Epidermal melanocyte (primary cell): ENCODE measurements around the gene NPDC1.
A peak's percentile ranks its signal among the peaks of the same experiment; 100 is the strongest.

Experiments used
- DNase-seq: peaks from one replicate; pipeline ENCODE4 v3.0.0; 2011; ENCODE audit warnings: low spot score; ENCODE audit not compliant: insufficient read length

The NPDC1 gene, protein sequence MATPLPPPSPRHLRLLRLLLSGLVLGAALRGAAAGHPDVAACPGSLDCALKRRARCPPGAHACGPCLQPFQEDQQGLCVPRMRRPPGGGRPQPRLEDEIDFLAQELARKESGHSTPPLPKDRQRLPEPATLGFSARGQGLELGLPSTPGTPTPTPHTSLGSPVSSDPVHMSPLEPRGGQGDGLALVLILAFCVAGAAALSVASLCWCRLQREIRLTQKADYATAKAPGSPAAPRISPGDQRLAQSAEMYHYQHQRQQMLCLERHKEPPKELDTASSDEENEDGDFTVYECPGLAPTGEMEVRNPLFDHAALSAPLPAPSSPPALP

GRCh38 chr9:137046088-137046787 is at the start of gene NPDC1:
Gene NPDC1 (minus strand): TSS chr9:137046177. CDS start chr9:137045989, 188 bp downstream.
- DNase-seq = peak; percentile 97

- DNase-seq = no peak
These were observed 43.4 kb upstream of the NPDC1 start for GRCh38 chr9:137089232-137089947.

DNA sequence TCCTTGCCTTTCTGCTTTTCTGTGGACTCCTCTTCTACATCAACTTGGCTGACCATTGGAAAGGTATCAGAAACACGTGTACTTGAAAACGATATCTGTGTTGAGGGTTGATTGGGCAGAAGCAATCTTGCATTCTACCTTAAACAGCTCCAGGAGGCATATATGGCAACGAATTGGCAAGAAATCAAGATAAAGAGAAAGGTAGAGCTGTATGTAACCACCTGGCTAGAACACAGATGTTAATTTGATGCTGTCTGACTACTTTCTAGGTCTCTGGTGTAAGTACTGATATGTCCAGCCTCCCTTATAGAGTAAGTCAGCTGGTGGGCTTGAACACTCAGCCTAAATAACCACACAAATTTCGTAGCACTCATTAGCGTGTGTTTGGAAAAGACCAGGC is 42.1 kb upstream of the NPDC1 start:
- DNase-seq = no peak

DNA sequence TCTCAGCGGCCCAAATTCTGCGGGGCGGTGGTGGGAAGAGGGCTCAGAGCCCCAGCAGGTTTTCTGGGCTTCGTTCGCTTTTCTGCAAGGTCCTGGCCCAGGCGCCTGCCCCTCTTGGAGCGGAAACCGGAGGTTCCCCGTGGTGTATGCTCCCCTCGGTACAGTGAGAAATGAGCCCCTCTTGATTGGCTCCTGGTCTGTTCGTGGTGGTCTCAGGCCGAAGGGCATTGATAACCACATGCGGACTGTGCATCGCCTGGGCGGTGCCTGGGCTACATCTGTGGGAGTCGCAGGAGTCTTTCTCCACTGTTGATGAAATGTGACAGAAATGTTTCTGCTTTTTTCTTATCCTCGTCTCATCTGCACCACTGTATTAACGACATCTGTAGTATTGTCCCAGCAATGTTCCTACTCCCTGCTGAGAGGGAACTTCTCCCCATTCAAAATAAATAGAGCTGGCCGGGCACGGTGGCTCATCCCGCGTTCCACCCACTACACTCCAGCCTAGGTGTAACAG is 41.5 kb upstream of the NPDC1 start:
- no peak for DNase-seq

- peak; percentile 93 for DNase-seq
These were observed 40.8 kb upstream of the NPDC1 start, which contains the start of gene MAN1B1 for GRCh38 chr9:137086531-137087408. Gene MAN1B1 (plus strand): TSS chr9:137086985. CDS start chr9:137087000, 15 bp downstream.

DNA sequence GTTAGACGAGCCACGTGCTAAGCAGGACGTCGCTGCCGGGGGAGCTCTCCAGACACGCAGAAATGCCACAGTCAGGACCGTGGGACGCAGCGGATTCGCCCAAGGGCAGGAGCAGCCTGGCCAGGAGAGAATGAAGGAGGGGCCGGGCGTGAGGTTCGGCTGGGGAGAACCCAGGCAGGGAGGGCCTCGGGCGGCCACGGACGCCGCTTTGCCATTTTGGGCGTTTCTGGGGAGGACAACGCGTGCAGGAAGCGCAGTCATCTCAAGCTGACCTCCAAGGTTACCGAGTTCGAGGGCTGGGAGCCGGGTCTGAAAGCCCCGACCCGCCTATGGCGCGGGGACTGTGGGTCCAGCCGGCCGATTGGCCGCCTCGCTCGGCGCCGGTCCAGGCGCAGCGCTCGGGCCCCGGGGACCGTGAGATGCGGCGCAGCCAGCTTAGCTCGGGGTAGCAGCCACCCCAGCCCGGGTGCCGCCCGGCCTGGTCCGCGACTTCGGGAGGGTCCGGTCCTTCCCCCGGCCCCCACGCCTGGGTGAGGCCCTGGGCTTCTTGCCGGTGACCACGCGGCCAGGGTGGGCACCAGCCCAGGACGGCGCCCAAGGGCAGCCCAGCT is 40.0 kb upstream of the NPDC1 start:
- no peak for DNase-seq

GRCh38 chr9:137084526-137084925 is 38.5 kb upstream of the NPDC1 start:
- DNase-seq = no peak

- no peak for DNase-seq
These were observed 37.5 kb upstream of the NPDC1 start for GRCh38 chr9:137083394-137084004.

DNA sequence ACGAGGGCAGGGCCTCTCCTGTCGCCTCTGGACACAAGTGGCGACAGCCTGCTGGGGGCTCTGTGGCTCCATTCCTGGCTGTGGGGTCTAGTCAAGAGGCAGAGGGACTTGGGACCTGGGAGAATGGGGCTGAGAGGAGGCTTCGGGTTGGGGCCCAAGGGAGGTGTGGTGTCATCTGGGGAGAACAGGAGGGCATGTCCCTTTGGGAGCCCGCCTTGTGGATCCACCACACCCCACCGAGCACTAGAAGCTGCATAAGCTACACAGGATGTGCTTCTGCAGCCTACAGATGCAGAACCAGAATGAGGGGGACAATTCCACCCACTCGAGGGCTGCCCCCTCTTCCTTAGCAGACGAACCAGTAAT is 36.9 kb upstream of the NPDC1 start:
- DNase-seq = no peak

GRCh38 chr9:137082222-137082924 is 36.4 kb upstream of the NPDC1 start:
- DNase-seq = no peak

DNA sequence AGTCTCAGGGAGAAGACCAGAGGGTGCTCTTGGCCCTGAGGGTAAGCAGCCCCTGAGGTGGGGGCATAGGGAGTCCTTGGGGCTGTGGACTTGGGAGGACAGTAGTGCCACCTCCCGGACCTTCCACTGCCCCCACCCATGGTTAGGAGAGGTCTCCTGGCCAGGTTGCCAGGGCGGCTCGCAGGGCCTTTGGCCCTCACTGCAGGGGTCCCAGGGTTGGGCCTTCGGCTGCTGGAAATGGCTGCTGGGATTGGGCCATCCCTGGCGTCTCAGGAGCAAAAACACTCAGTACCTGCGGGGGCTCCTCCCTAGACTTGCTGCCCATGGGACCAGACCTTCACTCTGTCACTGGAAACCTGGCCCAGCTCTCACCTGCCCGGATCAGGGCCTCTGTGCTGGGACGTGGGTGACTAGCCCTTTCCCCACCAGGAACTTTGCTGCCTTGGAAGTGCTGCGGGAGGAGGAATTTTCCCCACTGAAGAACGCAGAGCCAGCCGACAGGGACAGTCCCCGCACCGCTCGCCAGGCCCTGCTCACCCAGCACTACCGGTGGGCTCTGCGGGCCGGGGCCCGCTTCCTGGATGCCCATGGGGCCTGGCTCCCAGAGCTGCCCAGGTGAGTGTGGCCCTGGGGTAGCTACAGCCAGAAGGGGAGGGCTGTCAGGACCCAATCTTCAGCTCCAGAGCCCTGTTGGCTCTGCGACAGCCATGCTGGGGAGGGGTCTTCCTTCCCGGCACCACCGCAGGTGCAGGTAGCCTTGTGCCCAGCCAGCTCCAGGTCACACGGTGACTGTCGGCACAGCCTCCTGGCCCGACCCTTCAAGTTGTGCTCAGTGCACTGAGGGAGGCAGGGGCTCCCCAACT is 34.5 kb upstream of the NPDC1 start:
- no peak for DNase-seq

DNA sequence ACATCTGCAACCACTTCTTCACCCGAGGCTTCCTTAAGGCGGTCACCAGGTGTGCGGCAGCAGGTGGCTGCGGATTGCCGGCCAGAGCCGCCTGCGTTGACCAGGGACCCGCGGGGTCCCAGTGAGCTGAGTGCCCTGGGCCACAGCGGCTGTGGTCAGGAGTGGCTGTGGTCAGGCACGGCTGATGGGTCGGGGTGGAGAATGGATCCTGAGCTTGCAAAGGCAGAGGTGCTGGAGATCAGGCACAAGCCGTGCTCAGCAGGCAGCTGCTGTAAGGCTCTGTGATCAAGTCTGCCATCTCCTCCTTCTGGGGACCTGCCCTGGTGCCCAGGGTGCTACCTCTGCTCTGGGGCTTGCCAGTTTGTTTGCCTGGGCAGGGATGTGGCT is 33.4 kb upstream of the NPDC1 start:
- no peak for DNase-seq

GRCh38 chr9:137078701-137079400 is 32.9 kb upstream of the NPDC1 start:
- DNase-seq = no peak

DNA sequence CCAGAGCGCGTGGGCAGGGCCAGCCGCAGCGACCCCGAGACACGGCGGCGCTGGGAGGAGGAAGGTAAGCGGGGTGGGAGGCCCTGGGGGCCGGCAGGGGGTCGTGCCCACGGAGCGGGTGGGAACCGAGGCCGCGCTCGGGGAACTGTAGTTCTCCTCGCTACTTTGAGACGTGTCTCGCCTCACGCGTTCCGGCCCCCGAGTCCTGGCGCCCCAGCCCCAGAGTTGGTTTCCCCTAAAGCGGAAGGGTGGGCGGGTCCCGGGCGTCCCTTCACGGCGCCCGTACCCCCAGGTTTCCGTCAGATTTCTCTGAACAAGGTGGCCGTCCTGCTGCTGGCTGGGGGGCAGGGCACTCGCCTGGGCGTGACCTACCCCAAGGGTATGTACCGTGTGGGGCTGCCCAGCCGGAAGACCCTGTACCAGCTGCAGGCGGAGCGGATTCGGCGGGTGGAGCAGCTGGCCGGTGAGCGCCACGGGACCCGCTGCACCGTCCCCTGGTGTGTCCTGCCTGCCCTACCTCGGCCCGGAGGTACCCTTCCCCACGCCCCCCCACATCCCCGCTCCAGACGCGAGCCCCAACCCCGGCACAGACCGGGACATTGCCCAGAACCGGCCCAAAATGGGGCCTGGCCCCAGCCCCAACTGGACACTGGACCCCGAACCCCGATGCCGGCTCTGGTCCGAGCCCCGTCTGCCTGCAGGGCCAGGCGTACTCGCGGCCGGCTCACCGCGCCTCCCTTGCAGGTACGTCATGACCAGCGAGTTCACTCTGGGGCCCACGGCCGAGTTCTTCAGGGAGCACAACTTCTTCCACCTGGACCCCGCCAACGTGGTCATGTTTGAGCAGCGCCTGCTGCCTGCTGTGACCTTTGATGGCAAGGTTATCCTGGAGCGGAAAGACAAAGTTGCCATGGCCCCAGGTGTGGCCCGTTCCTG is 32.0 kb upstream of the NPDC1 start:
- no peak for DNase-seq

DNA sequence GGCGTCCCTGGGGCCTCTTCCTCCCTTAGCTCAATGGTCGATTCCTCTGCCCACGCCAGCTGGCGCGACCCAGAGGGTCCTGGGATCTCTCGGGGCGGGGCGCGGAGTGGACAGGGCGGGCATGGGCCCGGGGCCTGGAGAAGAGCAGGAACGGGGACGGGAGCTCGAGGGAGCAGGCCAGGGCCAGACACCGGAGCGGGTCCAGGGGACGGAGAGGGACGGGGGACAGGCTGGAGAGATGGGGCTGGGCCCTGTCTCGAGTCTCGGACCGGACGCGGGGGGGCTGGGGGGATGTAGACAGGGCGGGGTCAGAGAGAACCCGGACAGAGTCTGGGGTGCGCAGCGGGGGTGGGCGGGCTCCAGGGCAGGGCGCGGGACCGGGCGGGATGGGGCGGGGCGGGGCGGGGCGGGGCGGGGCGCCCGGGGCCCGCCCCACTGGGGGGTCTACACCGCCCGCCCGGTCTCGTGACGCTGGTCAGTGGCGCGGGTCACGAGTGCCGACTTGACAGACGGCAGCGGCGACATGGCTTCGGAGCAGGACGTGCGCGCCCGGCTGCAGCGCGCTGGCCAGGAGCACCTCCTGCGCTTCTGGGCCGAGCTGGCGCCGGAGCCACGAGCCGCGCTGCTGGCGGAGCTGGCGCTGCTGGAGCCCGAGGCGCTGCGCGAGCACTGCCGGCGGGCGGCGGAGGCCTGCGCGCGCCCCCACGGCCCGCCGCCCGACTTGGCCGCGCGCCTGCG is 31.2 kb upstream of the NPDC1 start, which contains the start of gene UAP1L1:
TSS of gene UAP1L1 (plus strand) at position 508 of the 738 bp plus-strand sequence. CDS start at position 524, 16 bp downstream.
- DNase-seq = no peak

DNA sequence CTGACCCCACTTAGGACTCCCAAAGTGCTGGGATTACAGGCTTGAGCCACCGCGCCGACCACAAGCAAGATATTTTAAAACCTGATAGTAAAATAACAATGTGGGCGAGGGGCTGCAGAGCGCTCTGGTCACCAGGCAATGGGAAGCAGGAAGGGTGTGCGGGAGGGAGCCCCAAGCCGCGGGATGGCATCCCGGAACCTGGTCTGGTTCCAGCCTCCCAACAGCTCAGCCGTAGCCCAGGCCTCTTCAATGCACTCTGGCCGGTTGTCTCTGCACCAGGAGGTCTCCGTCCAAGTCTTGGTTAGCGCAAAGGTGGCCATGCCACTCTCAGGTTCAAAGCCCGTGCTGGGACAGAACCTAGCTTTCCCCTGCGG is 30.6 kb upstream of the NPDC1 start:
- DNase-seq = no peak
